NCI-H2171 treated with DMSO at 0.1 percent for 48 hours (cell line): ENCODE data around the gene TMEM92.
A peak's percentile ranks its signal among the peaks of the same experiment; 100 is the strongest.

Experiments used
- DNase-seq: peaks from one replicate; lab custom pipeline; 2025; lab: John Stamatoyannopoulos, UW

The TMEM92 gene

GRCh38 chr17:50274142-50274896 lies at the start of gene TMEM92:
Gene TMEM92 (plus strand): TSS chr17:50274466. CDS start chr17:50274502, 36 bp downstream.
- no peak for DNase-seq

- no peak for DNase-seq
These were observed 48.5 kb upstream of the TMEM92 start for GRCh38 chr17:50225701-50226240.

GRCh38 chr17:50234581-50234980 lies 39.7 kb upstream of the TMEM92 start:
- DNase-seq: no peak

- no peak for DNase-seq
These were observed 36.4 kb upstream of the TMEM92 start for GRCh38 chr17:50237901-50238300.

GRCh38 chr17:50238601-50239280 lies 35.5 kb upstream of the TMEM92 start:
- DNase-seq: no peak

- DNase-seq: no peak
These were observed 34.3 kb upstream of the TMEM92 start for GRCh38 chr17:50239937-50240336.

GRCh38 chr17:50240851-50241250 lies 33.4 kb upstream of the TMEM92 start:
- DNase-seq: no peak

GRCh38 chr17:50241431-50241830 lies 32.8 kb upstream of the TMEM92 start:
- DNase-seq: no peak

GRCh38 chr17:50244771-50245170 lies 29.5 kb upstream of the TMEM92 start:
- no peak for DNase-seq

GRCh38 chr17:50248255-50248654 lies 26.0 kb upstream of the TMEM92 start:
- no peak for DNase-seq

GRCh38 chr17:50252781-50253180 lies 21.5 kb upstream of the TMEM92 start:
- DNase-seq: no peak

GRCh38 chr17:50255766-50256635 lies 18.3 kb upstream of the TMEM92 start:
- DNase-seq: no peak

- DNase-seq: no peak
These were observed 17.2 kb upstream of the TMEM92 start for GRCh38 chr17:50256826-50257618.

- no peak for DNase-seq
These were observed 16.5 kb upstream of the TMEM92 start for GRCh38 chr17:50257676-50258224.

GRCh38 chr17:50258647-50259476 lies 15.4 kb upstream of the TMEM92 start:
- peak; percentile 52 for DNase-seq

GRCh38 chr17:50259477-50260324 lies 14.6 kb upstream of the TMEM92 start:
- DNase-seq: no peak

GRCh38 chr17:50260501-50260911 lies 13.8 kb upstream of the TMEM92 start:
- DNase-seq: no peak

- DNase-seq: no peak
These were observed 13.0 kb upstream of the TMEM92 start for GRCh38 chr17:50261051-50261915.
